ENCODE measurements around the gene MRPL38. TPM values are rescaled to one million over a fixed set of nuclear protein-coding genes. Genes with fewer than 3 reads are reported as not detected.
"Not testable (repeated sequence)": the region's sequence is repeated elsewhere in the genome, so short reads cannot be mapped to it uniquely, and the experiment has no call there.

MRPL38 gene
- total RNA-seq, 1 donor from 2014 or later = 124 TPM

GRCh38 chr17:75868730-75869281, 35.9 kb downstream of the MRPL38 start:
- ATAC-seq; intact Hi-C loops (cut with micrococcal nuclease); DNase-seq: not testable (repeated sequence)

GRCh38 chr17:75865404-75866188, 39.1 kb downstream of the MRPL38 start:
- ATAC-seq; intact Hi-C loops (cut with micrococcal nuclease); DNase-seq: not testable (repeated sequence)

- intact Hi-C loops (cut with micrococcal nuclease); ATAC-seq; DNase-seq: not testable (repeated sequence)
Measured at GRCh38 chr17:75864887-75865286, 39.8 kb downstream of the MRPL38 start.

GRCh38 chr17:75864448-75864871, 40.2 kb downstream of the MRPL38 start:
- peak; percentile 89 for ATAC-seq
- peak; percentile 79 for DNase-seq
- intact Hi-C loops (cut with micrococcal nuclease) = no loop called here

GRCh38 chr17:75861927-75862317, 42.8 kb downstream of the MRPL38 start:
- DNase-seq (no peak), ATAC-seq (peak; percentile 33)
- intact Hi-C loops (cut with micrococcal nuclease) = no loop called here

- intact Hi-C loops (cut with micrococcal nuclease); ATAC-seq: not testable (repeated sequence)
- DNase-seq = peak; percentile 7
Measured at GRCh38 chr17:75859358-75859757, 45.3 kb downstream of the MRPL38 start.

GRCh38 chr17:75856062-75856756, 48.5 kb downstream of the MRPL38 start:
- peak; percentile 61 for ATAC-seq
- intact Hi-C loops (cut with micrococcal nuclease) = no loop called here

GRCh38 chr17:75855310-75856061, 49.2 kb downstream of the MRPL38 start, which contains the start of gene WBP2:
TSS of gene WBP2 (minus strand) at chr17:75855335. CDS start at chr17:75855297, 38 bp downstream.
- DNase-seq (peak; percentile 97), ATAC-seq (peak; percentile 91)
- intact Hi-C loops (cut with micrococcal nuclease) = no loop called here

More at GRCh38 chr17:75856062-75856756, 48.5 kb downstream of the MRPL38 start:
- no peak for DNase-seq

- ATAC-seq (peak; percentile 19), DNase-seq (peak; percentile 62)
- intact Hi-C loops (cut with micrococcal nuclease) = no loop called here
Measured at GRCh38 chr17:75854881-75855309, 49.8 kb downstream of the MRPL38 start.

- intact Hi-C loops (cut with micrococcal nuclease) = no loop called here
- no peak for ATAC-seq
- DNase-seq = peak; percentile 29
Measured at GRCh38 chr17:75854101-75854748, 50.5 kb downstream of the MRPL38 start.

- intact Hi-C loops (cut with micrococcal nuclease) = no loop called here
- DNase-seq = no peak
- no peak for ATAC-seq
Measured at GRCh38 chr17:75853433-75853832, 51.3 kb downstream of the MRPL38 start.

GRCh38 chr17:75851693-75851991, 53.0 kb downstream of the MRPL38 start:
- ATAC-seq; intact Hi-C loops (cut with micrococcal nuclease): not testable (repeated sequence)
- DNase-seq = peak; percentile 23

GRCh38 chr17:75850928-75851692, 53.6 kb downstream of the MRPL38 start:
- intact Hi-C loops (cut with micrococcal nuclease) = no loop called here
- ATAC-seq (peak; percentile 11), DNase-seq (peak; percentile 72)

GRCh38 chr17:75849724-75850123, 55.0 kb downstream of the MRPL38 start:
- ATAC-seq (no peak), DNase-seq (peak; percentile 25)
- intact Hi-C loops (cut with micrococcal nuclease) = no loop called here

- intact Hi-C loops (cut with micrococcal nuclease) = no loop called here
- DNase-seq (no peak), ATAC-seq (no peak)
Measured at GRCh38 chr17:75849279-75849646, 55.4 kb downstream of the MRPL38 start.

Measured in left ventricle myocardium superior (tissue), 1 donor.